Measurements from ENCODE around the gene CNPY3. TPM values are rescaled to one million over a fixed set of nuclear protein-coding genes. Genes with fewer than 3 reads are reported as not detected.
A peak's percentile ranks its signal among the peaks of the same experiment; 100 is the strongest.
"Not testable (repeated sequence)": the region's sequence is repeated elsewhere in the genome, so short reads cannot be mapped to it uniquely, and the experiment has no call there.

CNPY3 gene
- total RNA-seq, result 10 to 100 TPM; 18.4 to 30.5 (median 23.5) TPM
- long read RNA-seq, donor 1, transcript CNPY3-201 (6 exons, 1,704 nt), result major isoform, 45 of 61 reads
- long read RNA-seq, donor 1, partial matches to known transcripts, result 6 of 61 reads
- long read RNA-seq, donor 1, other reads (novel, unspliced or antisense), result 10 of 61 reads
- long read RNA-seq, donor 2, transcript CNPY3-201 (6 exons, 1,704 nt), result major isoform, 30 of 46 reads
- long read RNA-seq, donor 2, partial matches to known transcripts, result 5 of 46 reads
- long read RNA-seq, donor 2, other reads (novel, unspliced or antisense), result 11 of 46 reads

GRCh38 chr6:42928986-42929820, at the start of gene CNPY3:
Gene CNPY3, plus strand, starts transcription at chr6:42929480. Its CDS starts 91 bp downstream, at chr6:42929571.
- peaks cover 18% of the 10 kb centered on the region for H3K4me1 ChIP-seq (ENCODE audit: low read depth)
- intact Hi-C loops (cut with DNase I, micrococcal nuclease), result no loop called here
- no peaks in the 10 kb centered on the region for H3K36me3 ChIP-seq (ENCODE audit: low read depth)
- no peak for TF ChIP-seq CTCF (IDR thresholded peaks at IDR 0.05)
- peak; percentile 95 for ATAC-seq
- H3K4me3 ChIP-seq, result peak within 1 kb of the TSS; percentile 52
- DNase-seq, result peak; percentile 92 to 98 (median 95)
- no peaks in the 10 kb centered on the region for H3K9me3 ChIP-seq

- ATAC-seq; DNase-seq; intact Hi-C loops (cut with DNase I, micrococcal nuclease); H3K9me3 ChIP-seq: not testable (repeated sequence)
- Histone ChIP-seq H3K36me3 (ENCODE audit: low read depth) (peaks cover 16% of the 10 kb centered on the region), H3K4me3 (peak overlapping the region; percentile 46), H3K4me1 (ENCODE audit: low read depth) (peaks cover 14% of the 10 kb centered on the region)
Measured at GRCh38 chr6:42880240-42880817, 49.0 kb upstream of the CNPY3 start.

GRCh38 chr6:42880871-42881270, 48.4 kb upstream of the CNPY3 start:
- ATAC-seq; intact Hi-C loops (cut with DNase I, micrococcal nuclease); DNase-seq; H3K9me3 ChIP-seq; H3K4me3 ChIP-seq: not testable (repeated sequence)
- Histone ChIP-seq H3K36me3 (ENCODE audit: low read depth) (peaks cover 20% of the 10 kb centered on the region), H3K4me1 (ENCODE audit: low read depth) (peaks cover 14% of the 10 kb centered on the region)

- Histone ChIP-seq H3K36me3 (ENCODE audit: low read depth) (peaks cover 21% of the 10 kb centered on the region), H3K4me1 (ENCODE audit: low read depth) (peaks cover 3% of the 10 kb centered on the region), H3K9me3 (no peaks in the 10 kb centered on the region), H3K4me3 (no peak overlapping the region)
- TF ChIP-seq CTCF (IDR thresholded peaks at IDR 0.05), result no peak
- no peak for ATAC-seq
- intact Hi-C loops (cut with DNase I, micrococcal nuclease), result no loop called here
- no peak for DNase-seq
Measured at GRCh38 chr6:42885702-42886101, 43.6 kb upstream of the CNPY3 start.

- H3K4me3 ChIP-seq; H3K4me1 ChIP-seq (ENCODE audit: low read depth); ATAC-seq; H3K9me3 ChIP-seq; DNase-seq; intact Hi-C loops (cut with DNase I, micrococcal nuclease): not testable (repeated sequence)
- peaks cover 21% of the 10 kb centered on the region for H3K36me3 ChIP-seq (ENCODE audit: low read depth)
Measured at GRCh38 chr6:42888201-42888600, 41.1 kb upstream of the CNPY3 start.

- intact Hi-C loops (cut with DNase I, micrococcal nuclease), result no loop called here
- DNase-seq, result peak in 1 of 3 donors; percentile 18
- Histone ChIP-seq H3K4me1 (ENCODE audit: low read depth) (peaks cover 6% of the 10 kb centered on the region), H3K9me3 (no peaks in the 10 kb centered on the region), H3K36me3 (ENCODE audit: low read depth) (peaks cover 11% of the 10 kb centered on the region), H3K4me3 (no peak overlapping the region)
- ATAC-seq, result no peak
- no peak for TF ChIP-seq CTCF (IDR thresholded peaks at IDR 0.05)
Measured at GRCh38 chr6:42889815-42890214, 39.5 kb upstream of the CNPY3 start.
